Activated CD8-positive, alpha-beta memory T cell treated with anti-CD3 and anti-CD28 coated beads for 48 hours (primary cell): Measurements from ENCODE around the gene FAM135A.
"Not testable (repeated sequence)": the region's sequence is repeated elsewhere in the genome, so short reads cannot be mapped to it uniquely, and the experiment has no call there.

ENCODE experiments used
- DNase-seq, 3 experiments: peaks; one replicate each; pipeline ENCODE4 v3.0.0-alpha.2; 2020; ENCODE audit warnings: low read depth in 2 of 3, low spot score in 2 of 3

Gene FAM135A

GRCh38 chr6:70609181-70609580, 195.9 kb downstream of the FAM135A start:
- DNase-seq, result not testable (repeated sequence)
